HG03280 (cell line): Measurements from ENCODE around the gene NSG1.
"Not testable (repeated sequence)": the region's sequence is repeated elsewhere in the genome, so short reads cannot be mapped to it uniquely, and the experiment has no call there.

ENCODE experiments used
- ATAC-seq: cut with Tn5 transposase; IDR thresholded peaks from one replicate; pipeline ENCODE4 v1.9.1; 2021; ENCODE audit warnings: mild to moderate bottlenecking, moderate library complexity; ENCODE audit not compliant: unreplicated experiment

Gene NSG1

GRCh38 chr4:4386736-4387392 lies at the start of gene NSG1:
Gene NSG1 (plus strand): TSS chr4:4387102. CDS start chr4:4387630, 528 bp downstream.
- ATAC-seq, result no peak

GRCh38 chr4:4338210-4339001 lies 48.5 kb upstream of the NSG1 start:
- ATAC-seq, result no peak

GRCh38 chr4:4339504-4340085 lies 47.3 kb upstream of the NSG1 start:
- ATAC-seq, result no peak

GRCh38 chr4:4341861-4342650 lies 44.8 kb upstream of the NSG1 start:
- ATAC-seq, result no peak

GRCh38 chr4:4343038-4343437 lies 43.9 kb upstream of the NSG1 start:
- no peak for ATAC-seq

- peak; percentile 81 for ATAC-seq
Measured at GRCh38 chr4:4344915-4345527, 41.9 kb upstream of the NSG1 start.

- no peak for ATAC-seq
Measured at GRCh38 chr4:4347585-4347984, 39.3 kb upstream of the NSG1 start.

- ATAC-seq, result not testable (repeated sequence)
Measured at GRCh38 chr4:4348585-4348984, 38.3 kb upstream of the NSG1 start.

GRCh38 chr4:4349867-4350266 lies 37.0 kb upstream of the NSG1 start:
- ATAC-seq, result no peak

- no peak for ATAC-seq
Measured at GRCh38 chr4:4350909-4351308, 36.0 kb upstream of the NSG1 start.

GRCh38 chr4:4355302-4355701 lies 31.6 kb upstream of the NSG1 start:
- ATAC-seq, result no peak

GRCh38 chr4:4356106-4357041 lies 30.5 kb upstream of the NSG1 start:
- ATAC-seq, result no peak

GRCh38 chr4:4358093-4358854 lies 28.6 kb upstream of the NSG1 start:
- no peak for ATAC-seq

- no peak for ATAC-seq
Measured at GRCh38 chr4:4361883-4362282, 25.0 kb upstream of the NSG1 start.

GRCh38 chr4:4362991-4363697 lies 23.8 kb upstream of the NSG1 start:
- no peak for ATAC-seq

GRCh38 chr4:4364061-4364460 lies 22.8 kb upstream of the NSG1 start:
- no peak for ATAC-seq

GRCh38 chr4:4364486-4365208 lies 22.3 kb upstream of the NSG1 start:
- no peak for ATAC-seq
